ENCODE data around the gene GADL1.

DNA sequence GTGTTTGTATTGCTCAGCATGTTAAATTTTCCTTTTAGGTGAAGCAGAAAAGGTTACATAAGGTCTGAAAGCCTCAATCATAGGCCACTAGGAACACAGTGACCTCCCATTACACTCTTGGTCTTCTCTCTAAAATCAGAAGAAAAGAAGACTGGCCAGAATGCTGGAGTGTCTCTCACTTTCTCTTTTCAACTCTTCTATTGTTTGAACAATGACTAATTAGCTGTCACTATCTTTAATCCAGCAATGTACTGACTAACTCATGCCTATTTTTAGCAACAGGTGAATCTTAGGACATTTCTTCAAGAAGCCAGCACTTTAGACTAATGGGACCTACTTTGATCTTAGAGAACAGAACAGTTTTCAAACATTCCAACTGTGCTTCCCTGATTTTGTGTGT, 145.2 kb downstream of the GADL1 start:
- no peak for TF ChIP-seq POLR2A (IDR thresholded peaks at IDR 0.05)
- TF ChIP-seq, protein P1, sequence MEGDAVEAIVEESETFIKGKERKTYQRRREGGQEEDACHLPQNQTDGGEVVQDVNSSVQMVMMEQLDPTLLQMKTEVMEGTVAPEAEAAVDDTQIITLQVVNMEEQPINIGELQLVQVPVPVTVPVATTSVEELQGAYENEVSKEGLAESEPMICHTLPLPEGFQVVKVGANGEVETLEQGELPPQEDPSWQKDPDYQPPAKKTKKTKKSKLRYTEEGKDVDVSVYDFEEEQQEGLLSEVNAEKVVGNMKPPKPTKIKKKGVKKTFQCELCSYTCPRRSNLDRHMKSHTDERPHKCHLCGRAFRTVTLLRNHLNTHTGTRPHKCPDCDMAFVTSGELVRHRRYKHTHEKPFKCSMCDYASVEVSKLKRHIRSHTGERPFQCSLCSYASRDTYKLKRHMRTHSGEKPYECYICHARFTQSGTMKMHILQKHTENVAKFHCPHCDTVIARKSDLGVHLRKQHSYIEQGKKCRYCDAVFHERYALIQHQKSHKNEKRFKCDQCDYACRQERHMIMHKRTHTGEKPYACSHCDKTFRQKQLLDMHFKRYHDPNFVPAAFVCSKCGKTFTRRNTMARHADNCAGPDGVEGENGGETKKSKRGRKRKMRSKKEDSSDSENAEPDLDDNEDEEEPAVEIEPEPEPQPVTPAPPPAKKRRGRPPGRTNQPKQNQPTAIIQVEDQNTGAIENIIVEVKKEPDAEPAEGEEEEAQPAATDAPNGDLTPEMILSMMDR (IDR thresholded peaks at IDR 0.05), result no peak

All from adrenal gland (tissue), 5 donors.